GM19043 (cell line): ENCODE results near the gene WNK1.

ENCODE experiments used
- ATAC-seq: cut with Tn5 transposase; IDR thresholded peaks from one replicate; pipeline ENCODE4 v1.9.1; 2021; ENCODE audit warnings: low read depth; ENCODE audit not compliant: unreplicated experiment

The WNK1 gene

DNA sequence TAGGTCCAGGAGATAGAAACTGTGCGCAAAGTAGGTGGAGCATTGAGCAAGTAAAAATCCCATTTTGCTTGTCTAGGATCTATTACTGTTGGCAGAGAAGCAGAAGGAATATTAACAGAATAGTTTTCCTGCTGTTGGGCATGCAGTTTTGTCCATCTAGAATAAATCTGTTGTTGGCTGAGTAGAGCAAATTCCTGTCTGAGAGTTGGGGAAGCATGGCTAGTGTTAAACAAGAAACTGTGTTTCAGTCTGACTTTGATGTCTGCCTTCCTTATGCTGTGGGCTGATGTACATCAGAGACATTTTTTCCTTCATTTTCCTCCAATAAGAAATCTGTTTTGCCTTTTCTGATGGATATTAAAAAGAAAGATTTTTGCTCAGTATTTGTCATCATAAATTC is 99.0 kb downstream of the WNK1 start:
- no peak for ATAC-seq

GRCh38 chr12:851913-852312 is 99.5 kb downstream of the WNK1 start:
- no peak for ATAC-seq

DNA sequence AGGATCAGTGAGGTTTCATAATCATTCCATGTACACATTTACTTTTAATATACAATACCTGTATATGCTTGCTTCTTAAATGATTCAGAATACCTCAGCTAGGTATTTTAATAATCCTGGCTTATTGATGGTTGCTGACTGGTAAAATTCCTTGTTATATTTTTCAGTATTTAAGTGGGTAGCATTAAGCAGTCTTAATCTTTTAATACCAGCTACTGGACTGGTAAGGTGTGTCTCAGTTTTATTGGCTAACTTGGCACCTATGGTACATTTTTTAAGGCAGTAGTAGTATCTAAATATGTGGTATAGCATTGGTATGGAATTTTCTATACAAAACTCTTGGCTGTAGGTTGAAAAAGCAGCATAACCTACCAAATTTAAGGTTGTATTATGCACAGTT is 100.5 kb downstream of the WNK1 start:
- ATAC-seq, result no peak

DNA sequence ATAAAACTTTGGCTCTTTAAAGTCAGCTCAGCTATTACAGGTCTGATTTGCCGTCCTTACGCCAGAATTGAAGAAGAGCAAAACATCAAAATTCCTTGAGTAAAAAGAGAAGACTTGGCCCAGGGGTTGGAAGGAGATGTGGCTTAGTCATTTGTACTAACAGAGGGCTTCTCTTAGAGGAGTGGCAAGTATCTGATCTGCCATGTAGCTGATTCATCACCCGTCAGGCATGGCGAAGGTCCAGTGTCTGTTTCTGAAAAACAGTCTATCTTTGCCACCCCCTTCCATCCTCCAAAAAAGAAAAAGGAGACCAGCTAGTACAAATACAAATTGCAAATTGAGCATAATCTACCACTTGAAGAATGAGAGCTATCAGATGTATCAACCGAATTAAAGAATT is 105.2 kb downstream of the WNK1 start:
- no peak for ATAC-seq

DNA sequence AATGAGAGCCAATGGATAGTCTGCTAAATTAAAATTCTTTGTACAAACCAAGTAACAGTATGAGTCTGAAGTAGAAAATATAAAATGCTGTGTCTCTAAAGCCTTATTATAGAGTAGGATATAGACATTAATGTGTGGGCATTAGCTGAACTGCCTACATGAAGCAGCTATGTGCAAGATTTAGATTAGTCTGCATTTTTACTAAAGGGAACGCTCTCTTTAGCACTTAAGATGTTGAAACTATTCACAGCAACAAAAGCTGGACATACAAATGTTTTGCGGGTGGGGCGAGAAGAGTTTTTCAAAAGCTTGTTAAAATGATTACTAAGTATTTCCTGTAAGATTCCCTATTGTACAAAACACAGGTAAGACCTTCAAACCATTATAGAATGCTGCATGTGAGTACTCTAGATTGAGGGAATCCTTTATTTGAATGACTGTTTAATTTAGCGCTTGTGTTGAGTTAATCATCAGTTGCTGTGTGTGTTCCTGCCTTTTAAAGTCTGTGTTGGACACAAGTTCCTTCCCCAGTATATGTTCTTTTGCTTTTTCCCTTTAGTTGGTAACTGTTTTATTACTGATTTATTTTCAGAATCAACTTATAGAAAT is 110.0 kb downstream of the WNK1 start:
- no peak for ATAC-seq

GRCh38 chr12:863285-863684 is 110.9 kb downstream of the WNK1 start:
- no peak for ATAC-seq

GRCh38 chr12:865614-866013 is 113.2 kb downstream of the WNK1 start:
- no peak for ATAC-seq

GRCh38 chr12:867905-868304 is 115.5 kb downstream of the WNK1 start:
- no peak for ATAC-seq

GRCh38 chr12:868722-869121 is 116.3 kb downstream of the WNK1 start:
- ATAC-seq, result no peak

DNA sequence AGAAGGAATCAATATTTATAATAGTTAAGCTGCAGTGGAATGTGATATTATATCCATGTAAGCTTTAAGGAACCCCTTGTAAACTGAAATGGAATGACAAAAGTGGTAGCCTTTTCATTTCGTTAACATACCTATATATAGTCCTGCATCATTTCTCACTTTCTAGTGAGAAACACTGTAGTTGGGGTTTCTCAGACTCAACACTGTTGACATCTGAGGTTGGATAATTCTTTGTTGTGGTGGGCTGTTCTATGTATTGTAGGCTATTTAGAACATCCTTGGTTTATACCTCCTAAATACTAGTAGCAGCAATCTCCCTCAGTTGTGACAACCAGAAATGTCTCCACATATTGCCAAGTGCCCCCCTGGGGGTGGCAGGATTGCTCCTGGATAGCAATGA is 118.0 kb downstream of the WNK1 start:
- no peak for ATAC-seq

GRCh38 chr12:873954-874353 is 121.6 kb downstream of the WNK1 start:
- no peak for ATAC-seq

DNA sequence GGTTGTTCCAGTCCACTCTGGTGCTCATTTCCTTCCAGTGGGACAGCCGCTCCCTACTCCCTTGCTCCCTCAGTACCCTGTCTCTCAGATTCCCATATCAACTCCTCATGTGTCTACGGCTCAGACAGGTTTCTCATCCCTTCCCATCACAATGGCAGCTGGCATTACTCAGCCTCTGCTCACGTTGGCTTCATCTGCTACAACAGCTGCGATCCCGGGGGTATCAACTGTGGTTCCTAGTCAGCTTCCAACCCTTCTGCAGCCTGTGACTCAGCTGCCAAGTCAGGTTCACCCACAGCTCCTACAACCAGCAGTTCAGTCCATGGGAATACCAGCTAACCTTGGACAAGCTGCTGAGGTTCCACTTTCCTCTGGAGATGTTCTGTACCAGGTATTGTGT is 127.3 kb downstream of the WNK1 start:
- no peak for ATAC-seq

DNA sequence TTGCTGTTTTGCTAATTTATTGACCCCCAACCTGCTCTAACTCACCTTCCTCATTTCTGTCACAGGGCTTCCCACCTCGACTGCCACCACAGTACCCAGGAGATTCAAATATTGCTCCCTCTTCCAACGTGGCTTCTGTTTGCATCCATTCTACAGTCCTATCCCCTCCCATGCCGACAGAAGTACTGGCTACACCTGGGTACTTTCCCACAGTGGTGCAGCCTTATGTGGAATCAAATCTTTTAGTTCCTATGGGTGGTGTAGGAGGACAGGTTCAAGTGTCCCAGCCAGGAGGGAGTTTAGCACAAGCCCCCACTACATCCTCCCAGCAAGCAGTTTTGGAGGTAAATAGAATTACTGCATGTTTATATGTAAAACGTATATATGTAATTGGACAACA is 128.3 kb downstream of the WNK1 start:
- ATAC-seq, result no peak

DNA sequence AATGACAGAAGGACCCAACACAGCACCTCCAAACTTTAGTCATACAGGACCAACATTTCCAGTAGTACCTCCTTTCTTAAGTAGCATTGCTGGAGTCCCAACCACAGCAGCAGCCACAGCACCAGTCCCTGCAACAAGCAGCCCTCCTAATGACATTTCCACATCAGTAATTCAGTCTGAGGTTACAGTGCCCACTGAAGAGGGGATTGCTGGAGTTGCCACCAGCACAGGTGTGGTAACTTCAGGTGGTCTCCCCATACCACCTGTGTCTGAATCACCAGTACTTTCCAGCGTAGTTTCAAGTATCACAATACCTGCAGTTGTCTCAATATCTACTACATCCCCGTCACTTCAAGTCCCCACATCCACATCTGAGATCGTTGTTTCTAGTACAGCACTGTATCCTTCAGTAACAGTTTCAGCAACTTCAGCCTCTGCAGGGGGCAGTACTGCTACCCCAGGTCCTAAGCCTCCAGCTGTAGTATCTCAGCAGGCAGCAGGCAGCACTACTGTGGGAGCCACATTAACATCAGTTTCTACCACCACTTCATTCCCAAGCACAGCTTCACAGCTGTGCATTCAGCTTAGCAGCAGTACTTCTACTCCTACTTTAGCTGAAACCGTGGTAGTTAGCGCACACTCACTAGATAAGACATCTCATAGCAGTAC is 132.5 kb downstream of the WNK1 start:
- ATAC-seq, result no peak

DNA sequence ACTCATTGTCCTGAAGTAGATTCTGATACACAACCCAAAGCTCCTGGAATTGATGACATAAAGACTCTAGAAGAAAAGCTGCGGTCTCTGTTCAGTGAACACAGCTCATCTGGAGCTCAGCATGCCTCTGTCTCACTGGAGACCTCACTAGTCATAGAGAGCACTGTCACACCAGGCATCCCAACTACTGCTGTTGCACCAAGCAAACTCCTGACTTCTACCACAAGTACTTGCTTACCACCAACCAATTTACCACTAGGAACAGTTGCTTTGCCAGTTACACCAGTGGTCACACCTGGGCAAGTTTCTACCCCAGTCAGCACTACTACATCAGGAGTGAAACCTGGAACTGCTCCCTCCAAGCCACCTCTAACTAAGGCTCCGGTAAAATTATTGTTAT is 133.3 kb downstream of the WNK1 start:
- no peak for ATAC-seq

DNA sequence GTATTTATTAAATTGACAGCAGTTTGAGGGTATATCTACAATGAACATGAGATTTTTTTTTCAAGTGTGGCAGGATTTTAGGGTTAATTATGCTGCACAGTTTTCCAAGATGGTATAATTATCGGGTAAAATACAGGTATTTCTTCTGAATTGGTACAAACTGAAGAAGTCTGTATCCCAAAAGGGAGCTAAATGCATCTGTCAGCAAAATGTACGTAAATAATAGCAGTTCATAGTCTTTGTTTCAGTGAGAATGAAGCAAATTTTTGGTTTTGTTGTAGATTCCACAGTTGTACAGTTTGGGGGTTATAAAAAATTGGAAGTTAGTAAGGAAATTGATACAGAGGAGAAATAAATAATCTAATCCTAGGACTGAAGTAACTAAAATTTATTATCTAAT is 133.8 kb downstream of the WNK1 start:
- no peak for ATAC-seq

DNA sequence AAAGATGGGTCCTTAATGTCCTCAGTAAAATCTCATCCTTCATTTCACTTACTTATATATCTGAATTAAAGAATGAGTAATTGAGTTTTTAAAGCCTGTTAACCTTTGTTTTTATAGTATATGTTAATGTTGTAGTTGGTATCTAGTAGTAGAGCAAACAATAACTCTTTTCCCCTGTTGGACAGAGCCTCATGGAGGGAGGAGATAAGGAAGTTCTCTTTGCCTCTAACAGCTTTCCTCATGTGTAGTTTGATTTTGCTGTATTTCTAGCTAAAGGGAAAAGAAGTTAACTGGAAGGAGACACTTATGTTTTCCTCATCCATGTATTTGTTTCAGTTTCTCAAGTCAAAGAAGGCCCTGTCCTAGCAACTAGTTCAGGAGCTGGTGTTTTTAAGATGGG is 141.8 kb downstream of the WNK1 start:
- ATAC-seq, result no peak

DNA sequence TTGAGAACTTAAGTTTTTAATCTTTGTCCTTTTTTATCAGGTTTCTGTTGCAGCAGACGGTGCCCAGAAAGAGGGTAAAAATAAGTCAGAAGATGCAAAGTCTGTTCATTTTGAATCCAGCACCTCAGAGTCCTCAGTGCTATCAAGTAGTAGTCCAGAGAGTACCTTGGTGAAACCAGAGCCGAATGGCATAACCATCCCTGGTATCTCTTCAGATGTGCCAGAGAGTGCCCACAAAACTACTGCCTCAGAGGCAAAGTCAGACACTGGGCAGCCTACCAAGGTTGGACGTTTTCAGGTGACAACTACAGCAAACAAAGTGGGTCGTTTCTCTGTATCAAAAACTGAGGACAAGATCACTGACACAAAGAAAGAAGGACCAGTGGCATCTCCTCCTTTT is 143.7 kb downstream of the WNK1 start:
- ATAC-seq, result no peak

GRCh38 chr12:897386-897785 is 145.0 kb downstream of the WNK1 start:
- ATAC-seq, result no peak

GRCh38 chr12:902581-902980 is 150.2 kb downstream of the WNK1 start:
- no peak for ATAC-seq

GRCh38 chr12:903055-903454 is 150.7 kb downstream of the WNK1 start:
- no peak for ATAC-seq

DNA sequence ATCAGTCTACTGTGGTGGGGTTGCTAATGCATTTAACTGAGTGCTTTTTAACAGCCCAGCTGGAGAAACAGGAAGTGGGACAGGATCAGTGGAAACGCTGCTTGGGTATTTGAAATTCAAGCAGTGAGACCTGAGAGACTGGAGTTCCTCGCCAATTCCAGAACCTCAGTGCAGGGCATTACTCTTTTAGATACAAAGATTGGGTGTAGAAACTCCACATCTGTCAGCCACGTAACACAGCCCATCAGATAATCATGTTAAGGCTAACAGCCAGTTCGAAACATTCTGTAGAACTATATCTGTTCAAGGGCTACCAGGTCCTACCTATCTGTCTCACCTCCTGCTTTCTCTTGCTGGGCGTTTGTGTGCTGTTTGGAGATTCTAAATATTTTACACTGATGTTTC is 151.6 kb downstream of the WNK1 start:
- no peak for ATAC-seq
